Adipocyte (in vitro differentiated cells): ENCODE results near the gene ADIPOR2.
A peak's percentile ranks its signal among the peaks of the same experiment; 100 is the strongest.

Experiments used
- DNase-seq: peaks from one replicate; pipeline ENCODE4 v3.0.0-alpha.2; 2015; ENCODE audit warnings: low read depth
- H3K27me3 ChIP-seq: replicated peaks from 2 replicates; pipeline ENCODE4 v1.7.0; 2013; ENCODE audit warnings: mild to moderate bottlenecking, low read length, moderate library complexity; ENCODE audit not compliant: control insufficient read depth, insufficient read depth
- H3K36me3 ChIP-seq: 2 replicates; pipeline ENCODE4 v1.7.0; 2013; ENCODE audit warnings: low read length, mild to moderate bottlenecking, moderate library complexity; ENCODE audit not compliant: control insufficient read depth, insufficient read depth, severe bottlenecking
- H3K4me1 ChIP-seq: 2 replicates; pipeline ENCODE4 v1.7.0; 2013; ENCODE audit warnings: mild to moderate bottlenecking, low read length, moderate library complexity; ENCODE audit not compliant: control insufficient read depth, insufficient read depth
- H3K4me3 ChIP-seq: 2 replicates; pipeline ENCODE4 v1.7.0; 2013; ENCODE audit warnings: mild to moderate bottlenecking, low read length, moderate library complexity
- H3K9ac ChIP-seq: 2 replicates; pipeline ENCODE4 v1.7.0; 2013; ENCODE audit warnings: mild to moderate bottlenecking, low read length, moderate library complexity
- H3K9me3 ChIP-seq: 2 replicates; pipeline ENCODE4 v1.7.0; 2013; ENCODE audit warnings: mild to moderate bottlenecking, low read length, moderate library complexity; ENCODE audit not compliant: control insufficient read depth

The ADIPOR2 gene, protein sequence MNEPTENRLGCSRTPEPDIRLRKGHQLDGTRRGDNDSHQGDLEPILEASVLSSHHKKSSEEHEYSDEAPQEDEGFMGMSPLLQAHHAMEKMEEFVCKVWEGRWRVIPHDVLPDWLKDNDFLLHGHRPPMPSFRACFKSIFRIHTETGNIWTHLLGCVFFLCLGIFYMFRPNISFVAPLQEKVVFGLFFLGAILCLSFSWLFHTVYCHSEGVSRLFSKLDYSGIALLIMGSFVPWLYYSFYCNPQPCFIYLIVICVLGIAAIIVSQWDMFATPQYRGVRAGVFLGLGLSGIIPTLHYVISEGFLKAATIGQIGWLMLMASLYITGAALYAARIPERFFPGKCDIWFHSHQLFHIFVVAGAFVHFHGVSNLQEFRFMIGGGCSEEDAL

DNA sequence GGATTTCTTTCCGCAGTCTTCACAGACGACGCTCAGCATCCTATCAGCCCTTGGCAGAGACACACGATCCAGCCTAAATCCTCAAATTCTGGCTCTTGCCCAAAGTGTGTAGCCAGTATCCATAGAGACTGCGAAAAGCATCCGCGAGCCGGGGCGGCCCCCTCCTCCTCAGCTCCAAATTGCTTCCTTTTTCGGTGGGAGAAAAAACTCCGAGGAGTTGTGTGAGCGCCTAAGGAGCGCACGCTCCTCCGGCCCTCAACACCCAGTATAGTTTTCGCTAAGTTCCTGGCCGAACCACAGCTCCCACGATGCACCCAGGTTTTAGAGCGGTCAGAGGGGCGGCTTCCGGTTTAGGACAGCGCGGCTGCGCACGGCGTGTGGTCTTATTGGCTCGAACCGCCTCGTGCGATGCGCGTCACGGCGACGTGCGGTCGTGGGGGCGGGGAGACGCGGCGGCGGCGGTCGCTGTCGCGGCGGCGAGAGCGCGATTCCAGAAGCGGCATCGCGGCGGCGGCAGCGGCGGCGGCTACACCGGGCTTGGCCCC lies at the start of gene ADIPOR2:
Gene ADIPOR2 (plus strand): TSS at position 493 of the 545 bp plus-strand sequence. CDS start 63,274 bp downstream, outside the sequence.
- peak within 1 kb of the TSS; percentile 97 for H3K9ac ChIP-seq
- no peaks in the 10 kb centered on the region for H3K9me3 ChIP-seq
- peaks cover 13% of the 10 kb centered on the region for H3K4me1 ChIP-seq
- H3K36me3 ChIP-seq, result no peaks in the 10 kb centered on the region
- H3K4me3 ChIP-seq, result peak within 1 kb of the TSS; percentile 99
- no peaks in the 10 kb centered on the region for H3K27me3 ChIP-seq
- peak; percentile 99 for DNase-seq

DNA sequence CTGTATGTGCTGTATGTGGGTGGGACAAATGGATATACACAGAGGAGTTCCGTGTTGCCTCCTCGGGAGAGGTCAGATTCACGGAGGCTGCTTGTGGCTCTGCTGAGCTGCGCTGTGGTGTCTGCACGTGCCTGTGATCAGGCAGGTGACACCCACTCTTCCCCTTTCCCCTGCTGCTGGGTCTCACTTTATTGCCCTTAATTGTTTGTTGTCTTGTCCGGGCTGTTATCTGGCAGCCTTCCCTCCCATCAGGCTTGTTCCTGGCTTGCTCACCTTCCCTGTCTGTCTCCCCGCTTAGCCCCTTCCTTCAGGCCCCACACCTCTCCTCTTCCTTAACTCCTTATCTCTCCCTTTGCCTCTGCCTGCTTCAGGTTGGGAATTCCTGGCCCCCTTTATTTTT lies 48.4 kb upstream of the ADIPOR2 start:
- Histone ChIP-seq H3K36me3 (no peaks in the 10 kb centered on the region), H3K9ac (no peak overlapping the region), H3K27me3 (no peaks in the 10 kb centered on the region), H3K4me3 (no peak overlapping the region), H3K9me3 (no peaks in the 10 kb centered on the region), H3K4me1 (peaks cover 15% of the 10 kb centered on the region)
- no peak for DNase-seq

DNA sequence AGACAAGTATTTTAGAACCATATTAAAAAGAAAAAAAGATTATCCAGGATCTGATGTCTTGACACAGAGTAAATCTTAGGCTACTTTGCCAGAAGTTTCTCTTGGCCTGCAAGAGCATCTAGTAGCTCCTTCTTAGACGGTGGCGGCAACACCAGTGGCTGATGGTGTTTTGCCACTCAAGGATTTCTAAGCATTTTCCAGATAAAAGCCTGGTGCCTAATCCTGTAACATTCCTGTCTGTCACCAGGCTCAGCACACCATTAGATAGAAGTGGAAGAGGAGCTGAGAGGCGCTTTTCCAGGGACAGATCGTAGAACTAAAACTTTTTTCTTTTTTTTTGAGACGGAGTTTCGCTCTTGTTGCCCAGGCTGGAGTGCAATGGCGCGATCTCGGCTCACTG lies 47.8 kb upstream of the ADIPOR2 start:
- no peak for DNase-seq
- H3K4me1 ChIP-seq, result peaks cover 15% of the 10 kb centered on the region
- no peak overlapping the region for H3K9ac ChIP-seq
- H3K27me3 ChIP-seq, result no peaks in the 10 kb centered on the region
- H3K4me3 ChIP-seq, result no peak overlapping the region
- H3K9me3 ChIP-seq, result no peaks in the 10 kb centered on the region
- no peaks in the 10 kb centered on the region for H3K36me3 ChIP-seq

DNA sequence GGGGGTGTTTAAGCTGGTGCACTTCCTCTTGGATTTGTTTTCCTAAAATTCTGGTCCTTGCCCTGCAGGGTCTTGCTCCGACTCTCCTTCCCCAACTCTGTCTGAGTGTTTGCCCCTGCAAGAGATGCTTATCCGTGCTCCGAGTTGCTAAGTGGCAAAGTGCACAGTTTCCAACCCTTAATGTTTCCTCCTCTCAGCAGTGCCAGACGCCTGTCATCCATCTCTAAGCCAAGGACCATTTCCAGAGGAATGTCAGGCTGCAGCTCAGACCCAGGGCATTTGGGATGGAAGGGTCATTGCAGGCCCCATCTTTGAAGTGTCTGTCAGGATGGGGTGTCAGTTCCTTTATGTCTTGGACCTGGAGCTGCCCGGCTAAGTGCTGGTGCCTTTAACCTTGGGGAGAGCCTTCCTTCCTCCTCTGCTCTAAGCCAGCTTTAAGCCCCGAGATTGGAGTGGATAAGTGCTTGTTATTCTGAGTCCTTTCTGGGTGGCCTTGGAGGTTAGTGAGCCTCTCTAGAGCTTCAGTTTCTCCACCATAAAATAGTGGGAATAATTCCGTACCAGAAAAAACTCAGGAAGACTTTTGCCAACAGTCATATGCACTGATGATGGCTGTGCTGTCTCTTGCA lies 46.9 kb upstream of the ADIPOR2 start:
- H3K9ac ChIP-seq, result no peak overlapping the region
- DNase-seq, result no peak
- H3K27me3 ChIP-seq, result no peaks in the 10 kb centered on the region
- H3K36me3 ChIP-seq, result no peaks in the 10 kb centered on the region
- H3K9me3 ChIP-seq, result no peaks in the 10 kb centered on the region
- no peak overlapping the region for H3K4me3 ChIP-seq
- H3K4me1 ChIP-seq, result peaks cover 15% of the 10 kb centered on the region

DNA sequence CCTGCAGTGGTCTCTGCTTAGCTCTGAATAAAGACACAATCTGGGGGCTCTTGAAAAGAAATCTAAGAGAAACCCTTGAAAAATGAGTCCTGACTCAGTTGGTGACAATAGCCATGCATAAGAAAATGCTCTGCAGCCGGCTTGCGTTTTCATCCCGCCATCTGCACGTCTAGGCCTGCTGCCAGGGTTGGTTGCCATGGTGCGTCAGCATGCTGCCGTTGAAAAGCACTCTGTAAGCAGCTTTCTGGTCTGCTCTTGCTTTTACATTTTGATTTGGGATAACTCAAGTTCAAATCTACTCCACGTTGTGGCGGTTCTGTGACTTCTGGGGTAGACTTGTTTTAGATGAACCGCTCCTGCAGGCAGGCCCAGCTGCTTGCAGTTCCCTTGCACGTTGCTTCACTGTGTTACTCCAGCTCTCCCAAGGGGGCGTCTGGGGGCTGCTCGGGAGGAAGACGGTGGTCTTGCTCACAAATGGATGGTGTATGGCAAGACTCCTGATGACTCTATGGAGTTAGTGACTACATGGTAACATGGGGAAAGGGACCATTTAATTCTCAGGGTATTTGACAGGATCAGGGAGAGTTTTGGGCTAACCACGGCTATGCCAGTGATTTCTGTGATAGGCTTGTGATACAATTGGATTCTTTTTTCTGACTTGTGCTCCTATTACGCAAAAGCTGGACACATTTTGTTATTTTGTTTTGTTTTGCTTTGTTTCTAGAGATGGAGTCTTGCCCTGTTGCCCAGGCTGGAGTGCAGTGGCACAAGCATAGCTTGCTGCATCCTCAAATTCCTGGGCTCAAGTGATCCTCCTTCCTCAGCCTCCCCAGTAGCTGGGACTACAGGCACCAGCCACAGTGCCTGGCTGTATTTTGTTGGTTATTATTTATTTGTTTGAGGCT lies 46.1 kb upstream of the ADIPOR2 start:
- Histone ChIP-seq H3K9me3 (no peaks in the 10 kb centered on the region), H3K9ac (no peak overlapping the region), H3K36me3 (no peaks in the 10 kb centered on the region), H3K4me3 (peak overlapping the region; percentile 46), H3K4me1 (peaks cover 17% of the 10 kb centered on the region), H3K27me3 (no peaks in the 10 kb centered on the region)
- peak; percentile 57 for DNase-seq

DNA sequence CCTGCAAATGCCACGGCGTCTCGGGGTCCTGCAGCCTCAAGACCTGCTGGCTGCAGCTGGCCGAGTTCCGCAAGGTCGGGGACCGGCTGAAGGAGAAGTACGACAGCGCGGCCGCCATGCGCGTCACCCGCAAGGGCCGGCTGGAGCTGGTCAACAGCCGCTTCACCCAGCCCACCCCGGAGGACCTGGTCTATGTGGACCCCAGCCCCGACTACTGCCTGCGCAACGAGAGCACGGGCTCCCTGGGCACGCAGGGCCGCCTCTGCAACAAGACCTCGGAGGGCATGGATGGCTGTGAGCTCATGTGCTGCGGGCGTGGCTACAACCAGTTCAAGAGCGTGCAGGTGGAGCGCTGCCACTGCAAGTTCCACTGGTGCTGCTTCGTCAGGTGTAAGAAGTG lies 45.1 kb upstream of the ADIPOR2 start:
- H3K27me3 ChIP-seq, result no peaks in the 10 kb centered on the region
- peaks cover 28% of the 10 kb centered on the region for H3K4me1 ChIP-seq
- H3K4me3 ChIP-seq, result no peak overlapping the region
- no peak for DNase-seq
- no peaks in the 10 kb centered on the region for H3K36me3 ChIP-seq
- H3K9me3 ChIP-seq, result no peaks in the 10 kb centered on the region
- no peak overlapping the region for H3K9ac ChIP-seq

DNA sequence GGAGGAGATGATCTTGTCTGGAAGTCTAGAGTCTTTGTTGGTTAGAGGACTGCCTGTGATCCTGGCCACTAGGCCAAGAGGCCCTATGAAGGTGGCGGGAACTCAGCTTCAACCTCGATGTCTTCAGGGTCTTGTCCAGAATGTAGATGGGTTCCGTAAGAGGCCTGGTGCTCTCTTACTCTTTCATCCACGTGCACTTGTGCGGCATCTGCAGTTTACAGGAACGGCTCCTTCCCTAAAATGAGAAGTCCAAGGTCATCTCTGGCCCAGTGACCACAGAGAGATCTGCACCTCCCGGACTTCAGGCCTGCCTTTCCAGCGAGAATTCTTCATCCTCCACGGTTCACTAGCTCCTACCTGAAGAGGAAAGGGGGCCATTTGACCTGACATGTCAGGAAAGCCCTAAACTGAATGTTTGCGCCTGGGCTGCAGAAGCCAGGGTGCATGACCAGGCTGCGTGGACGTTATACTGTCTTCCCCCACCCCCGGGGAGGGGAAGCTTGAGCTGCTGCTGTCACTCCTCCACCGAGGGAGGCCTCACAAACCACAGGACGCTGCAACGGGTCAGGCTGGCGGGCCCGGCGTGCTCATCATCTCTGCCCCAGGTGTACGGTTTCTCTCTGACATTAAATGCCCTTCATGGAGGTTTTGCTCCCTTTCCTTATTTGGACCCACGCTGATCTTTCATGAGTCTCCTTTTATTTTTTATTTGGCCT lies 44.1 kb upstream of the ADIPOR2 start:
- H3K36me3 ChIP-seq, result no peaks in the 10 kb centered on the region
- no peaks in the 10 kb centered on the region for H3K9me3 ChIP-seq
- no peak overlapping the region for H3K4me3 ChIP-seq
- no peak overlapping the region for H3K9ac ChIP-seq
- peaks cover 28% of the 10 kb centered on the region for H3K4me1 ChIP-seq
- H3K27me3 ChIP-seq, result no peaks in the 10 kb centered on the region
- no peak for DNase-seq

DNA sequence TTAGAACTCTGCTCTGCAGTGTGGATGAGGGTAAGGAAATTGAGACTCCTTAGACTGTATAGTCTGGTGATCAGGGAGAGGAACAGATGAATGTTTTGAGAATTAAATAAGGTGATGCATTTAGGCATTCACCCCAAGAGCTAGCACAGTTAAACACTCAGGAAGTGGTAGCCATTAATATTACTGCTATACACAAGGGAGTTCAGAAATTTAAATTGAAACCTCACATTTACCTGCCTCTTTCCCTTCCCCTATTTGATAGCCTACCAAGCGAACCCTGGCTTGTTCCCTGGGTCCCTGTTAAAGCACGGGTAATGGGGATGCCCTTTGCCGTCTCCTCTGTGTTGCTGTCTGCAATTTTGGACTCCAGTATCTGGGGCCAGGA lies 43.6 kb upstream of the ADIPOR2 start:
- no peak overlapping the region for H3K9ac ChIP-seq
- H3K4me3 ChIP-seq, result no peak overlapping the region
- H3K4me1 ChIP-seq, result peaks cover 28% of the 10 kb centered on the region
- no peak for DNase-seq
- H3K9me3 ChIP-seq, result no peaks in the 10 kb centered on the region
- no peaks in the 10 kb centered on the region for H3K27me3 ChIP-seq
- H3K36me3 ChIP-seq, result no peaks in the 10 kb centered on the region

DNA sequence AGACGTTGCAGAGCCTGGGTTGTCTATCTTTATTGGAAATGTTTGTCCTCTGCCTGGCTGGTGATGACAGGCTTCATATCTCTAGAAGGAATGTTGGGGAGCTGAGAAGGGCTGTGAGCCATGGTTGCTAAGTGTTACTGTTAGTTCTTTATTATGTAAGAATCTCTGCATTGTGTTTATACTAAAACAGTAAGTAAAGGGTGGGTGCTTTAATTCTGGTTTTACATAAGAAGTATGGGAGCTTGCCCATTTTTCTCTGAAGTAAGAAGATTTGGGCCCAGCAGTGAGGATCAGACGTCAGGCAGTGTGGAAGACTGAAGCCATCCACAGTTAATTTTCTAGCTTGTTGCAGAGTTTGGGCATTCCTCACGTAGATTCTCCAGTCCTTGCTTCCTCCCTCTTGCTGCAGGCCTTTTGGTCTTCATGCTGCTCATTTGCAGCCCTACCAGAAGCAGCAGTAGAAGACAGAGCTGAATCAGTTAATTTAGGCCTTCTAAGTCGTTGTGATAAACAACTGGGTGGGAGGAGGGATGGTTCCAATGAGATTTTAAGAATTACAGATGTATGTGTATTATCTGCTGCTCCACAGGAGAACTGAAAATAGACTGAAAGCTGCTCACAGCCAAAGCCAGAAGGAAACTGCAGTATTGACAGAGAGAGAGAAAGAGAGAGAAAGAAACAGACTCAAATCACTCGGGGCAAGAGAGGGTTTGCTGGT lies 40.5 kb upstream of the ADIPOR2 start:
- H3K27me3 ChIP-seq, result no peaks in the 10 kb centered on the region
- H3K4me3 ChIP-seq, result no peak overlapping the region
- no peaks in the 10 kb centered on the region for H3K36me3 ChIP-seq
- H3K9ac ChIP-seq, result no peak overlapping the region
- no peak for DNase-seq
- peaks cover 14% of the 10 kb centered on the region for H3K4me1 ChIP-seq
- H3K9me3 ChIP-seq, result no peaks in the 10 kb centered on the region

DNA sequence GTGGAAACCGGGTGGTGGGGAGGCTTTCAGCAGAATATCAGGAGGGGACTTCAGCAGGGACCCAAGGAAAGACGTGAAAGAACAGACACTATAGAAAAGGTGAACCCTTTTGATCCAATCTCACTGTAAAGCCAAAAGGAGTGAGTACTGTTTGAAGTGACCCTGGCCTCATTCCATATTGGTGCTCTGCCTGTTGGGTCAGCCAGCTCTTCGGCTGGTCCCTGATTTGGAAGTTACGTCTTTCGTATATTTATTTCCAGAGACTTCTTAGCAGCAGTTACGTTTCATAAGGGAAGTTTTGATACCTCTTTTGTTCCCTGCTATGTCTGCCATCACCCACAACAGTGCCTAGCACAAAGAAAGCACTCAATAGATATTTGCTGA lies 39.9 kb upstream of the ADIPOR2 start:
- H3K27me3 ChIP-seq, result no peaks in the 10 kb centered on the region
- no peaks in the 10 kb centered on the region for H3K9me3 ChIP-seq
- no peaks in the 10 kb centered on the region for H3K36me3 ChIP-seq
- no peak overlapping the region for H3K4me3 ChIP-seq
- no peak overlapping the region for H3K9ac ChIP-seq
- DNase-seq, result no peak
- H3K4me1 ChIP-seq, result peaks cover 13% of the 10 kb centered on the region
